K562 (cell line): ENCODE data around the gene ANP32B. TPM values are rescaled to one million over a fixed set of nuclear protein-coding genes. Genes with fewer than 3 reads are reported as not detected.
A peak's percentile ranks its signal among the peaks of the same experiment; 100 is the strongest.

Source experiments
- ATAC-seq: fragments of 200-7000 bp; cut with Tn5 transposase; 3 replicates; pipeline ENCODE4 v1.9.1; 2020; ENCODE audit warnings: moderate library complexity
- BruUV-seq: library from RNA; stranded (reverse); fragments of 400-500 nt; replicated peaks from 2 replicates; lab custom pipeline; 2021; lab: Mats Ljungman, UMichigan
- CTCF ChIA-PET: fragments of 300-600 bp; formaldehyde crosslinking; extraction: SDS; loops from one replicate; lab custom pipeline; 2021; ENCODE audit warnings: low intra/inter-chr PET ratio; lab: Yijun Ruan, JAX
- POLR2A ChIA-PET: fragments of 300-600, 350-650 bp; sonication (Branson Sonifier 250); formaldehyde crosslinking; extraction: SDS; loops from one replicate; lab custom pipeline; 2021; ENCODE audit warnings: antibody characterized with exemption, inconsistent platforms; lab: Yijun Ruan, JAX
- DNase-seq, 4 experiments: peaks; one replicate each; pipeline versions ENCODE4 v3.0.0 to v3.0.0-alpha.2; 2011 to 2018; ENCODE audit warnings: low spot score in 3 of 4, mixed read lengths in 3 of 4; ENCODE audit errors: extremely low read depth in 1 of 4
- FAIRE-seq: peaks from 2 replicates; lab custom pipeline; 2011; peaks lifted over from hg19 to GRCh38; lab: Jason Lieb, UNC
- H2AFZ ChIP-seq: 2 replicates; pipeline ENCODE4 v1.6.0; 2011; ENCODE audit warnings: low read depth, low read length, control low read depth, inconsistent platforms
- H3K27ac ChIP-seq: fragments of 200-600 bp; 3 replicates; pipeline ENCODE4 v1.8.0; 2011; ENCODE audit warnings: low read depth, mild to moderate bottlenecking, control low read depth, inconsistent platforms, low read length, moderate library complexity, mixed read lengths; ENCODE audit errors: extremely low read depth
- H3K27me3 ChIP-seq, 2 experiments: fragments of 300-600 bp in 1 of 2; 2 replicates in 1 of 2; 3 replicates in 1 of 2; pipeline versions ENCODE4 v1.6.0 to v1.8.0; 2011; ENCODE audit warnings: inconsistent platforms in 2 of 2, low read length in 2 of 2, mild to moderate bottlenecking in 1 of 2, mixed read lengths in 1 of 2, moderate library complexity in 1 of 2; ENCODE audit not compliant: control insufficient read depth in 2 of 2, insufficient read depth in 2 of 2
- H3K36me3 ChIP-seq: fragments of 300-600 bp; 3 replicates; pipeline ENCODE4 v1.8.0; 2011; ENCODE audit warnings: mild to moderate bottlenecking, low read length, inconsistent platforms; ENCODE audit not compliant: control insufficient read depth, insufficient read depth
- H3K4me1 ChIP-seq, 2 experiments: fragments of 200-600 bp in 1 of 2; replicated peaks in 1 of 2; 2 replicates in 1 of 2; 3 replicates in 1 of 2; pipeline versions ENCODE4 v1.5.1 to v1.8.0; 2011; ENCODE audit warnings: inconsistent platforms in 2 of 2, low read length in 2 of 2, mild to moderate bottlenecking in 1 of 2, mixed read lengths in 1 of 2, moderate library complexity in 1 of 2; ENCODE audit not compliant: control insufficient read depth in 2 of 2, insufficient read depth in 2 of 2
- H3K4me2 ChIP-seq: 2 replicates; pipeline ENCODE4 v1.6.1; 2011; ENCODE audit warnings: low read length, control low read depth, inconsistent platforms, mixed read lengths; ENCODE audit not compliant: insufficient read depth
- H3K4me3 ChIP-seq: fragments of 200-600 bp; sonication (generic), shearing (Covaris generic); 2 replicates; pipeline ENCODE4 v1.5.1; 2016; ENCODE audit warnings: control low read depth, inconsistent platforms
- H3K79me2 ChIP-seq: fragments of 200-600 bp; 3 replicates; pipeline ENCODE4 v1.8.0; 2011; ENCODE audit warnings: low read length, inconsistent platforms; ENCODE audit not compliant: control insufficient read depth, insufficient read depth
- H3K9ac ChIP-seq, 2 experiments: 2 replicates each; pipeline versions ENCODE4 v1.6.0 to v1.6.1; 2011; ENCODE audit warnings: low read depth in 2 of 2, low read length in 2 of 2, control low read depth in 1 of 2, inconsistent platforms in 1 of 2, mild to moderate bottlenecking in 1 of 2, mixed read lengths in 1 of 2; ENCODE audit not compliant: insufficient read depth in 1 of 2
- H3K9me1 ChIP-seq: one replicate; pipeline ENCODE4 v1.6.0; 2011; ENCODE audit warnings: inconsistent platforms, mild to moderate bottlenecking, low read length, moderate library complexity; ENCODE audit not compliant: control insufficient read depth, insufficient read depth
- H3K9me3 ChIP-seq: replicated peaks from 2 replicates; pipeline ENCODE4 v1.5.1; 2011; ENCODE audit warnings: low read depth, low read length, inconsistent platforms; ENCODE audit not compliant: control insufficient read depth, insufficient read depth
- H4K20me1 ChIP-seq: replicated peaks from 2 replicates; pipeline ENCODE4 v1.6.1; 2011; ENCODE audit warnings: low read length, inconsistent platforms, mixed read lengths; ENCODE audit not compliant: control insufficient read depth, insufficient read depth
- ATF4 ChIP-seq: fragments of 450-650 bp; formaldehyde crosslinking; IDR thresholded peaks from 2 replicates; pipeline ENCODE4 v1.4.0; 2022; ENCODE audit warnings: mild to moderate bottlenecking, moderate library complexity
- GATA2 ChIP-seq: sonication (generic); formaldehyde crosslinking; IDR thresholded peaks from 2 replicates; pipeline ENCODE4 v1.4.0; 2020; ENCODE audit warnings: mild to moderate bottlenecking, missing genetic modification reagents
- HNRNPUL1 ChIP-seq: fragments of 200-400 bp; formaldehyde crosslinking; IDR thresholded peaks from 2 replicates; pipeline ENCODE4 v1.6.1; 2017; ENCODE audit warnings: low read length
- RCOR1 ChIP-seq, 2 experiments: IDR thresholded peaks; 2 replicates each; pipeline ENCODE4 v1.6.1; 2012; ENCODE audit warnings: low read depth in 2 of 2, low read length in 2 of 2, borderline replicate concordance in 1 of 2, improper control_type of control experiment in 1 of 2
- SRF ChIP-seq, 2 experiments: fragments of 250-450, 450-650 bp in 1 of 2; sonication (Bioruptor Pico) in 1 of 2; sonication (generic) in 1 of 2; formaldehyde crosslinking; IDR thresholded peaks; 2 replicates each; pipeline versions ENCODE4 v1.5.0 to v1.5.1; 2020 to 2022; ENCODE audit warnings: mild to moderate bottlenecking in 1 of 2, missing genetic modification reagents in 1 of 2
- ZBTB17 ChIP-seq: fragments of 450-650 bp; formaldehyde crosslinking; IDR thresholded peaks from 2 replicates; pipeline ENCODE4 v1.4.0; 2020; ENCODE audit warnings: mild to moderate bottlenecking
- ZFP91 ChIP-seq: sonication (generic); formaldehyde crosslinking; IDR thresholded peaks from 2 replicates; pipeline ENCODE4 v1.8.0; 2022; ENCODE audit warnings: mild to moderate bottlenecking, missing genetic modification reagents
- ZFX ChIP-seq: sonication (generic); formaldehyde crosslinking; IDR thresholded peaks from 2 replicates; pipeline ENCODE4 v1.8.0; 2022; ENCODE audit warnings: mild to moderate bottlenecking, missing genetic modification reagents, moderate library complexity
- ZNF224 ChIP-seq: sonication (generic); formaldehyde crosslinking; IDR thresholded peaks from 2 replicates; pipeline ENCODE4 v1.8.0; 2022; ENCODE audit warnings: mild to moderate bottlenecking, missing genetic modification reagents
- ZNF239 ChIP-seq: fragments of 250-450 bp; sonication (Bioruptor Pico); IDR thresholded peaks from 2 replicates; pipeline ENCODE4 v1.4.0; 2020; ENCODE audit warnings: mild to moderate bottlenecking
- ZNF668 ChIP-seq: fragments of 250-450 bp; sonication (Bioruptor Pico); IDR thresholded peaks from 2 replicates; pipeline ENCODE4 v1.8.0; 2022; ENCODE audit warnings: mild to moderate bottlenecking, inconsistent platforms
- WGBS: fragments of 100-300 bp; shearing (Covaris generic); methylation state at CpG from one replicate; pipeline ENCODE4 v1.1.6; 2016; ENCODE audit warnings: low coverage, mixed read lengths; ENCODE audit not compliant: insufficient coverage; ENCODE audit errors: missing lambda C conversion rate; 5-methylcytosine and 5-hydroxymethylcytosine counted together
- in situ Hi-C: fragments of 300-500 bp; cut with MboI; formaldehyde crosslinking; loops from 4 replicates; pipeline ENCODE4 v1.15.0; 2018; ENCODE audit warnings: inconsistent platforms, mixed read lengths
- intact Hi-C: fragments of 100-400 bp; cut with micrococcal nuclease; formaldehyde crosslinking; loops from 2 replicates; pipeline ENCODE4 v1.14.2; 2022
- polyA plus RNA-seq, 8 experiments: library from polyadenylated mRNA; depleted of rRNA in 4 of 8; stranded (reverse) in 5 of 8; unstranded in 3 of 8; fragments of >200 nt; fragmentation: Nextera tagmentation in 2 of 8; fragmentation: Illumina TruSeq in 1 of 8; extraction: Ambion mirVana in 2 of 8; extraction: Trizol in 1 of 8; gene quantifications; 2 replicates each; pipeline versions ENCODE4 v1.2.1 to v1.2.3, GENCODE V29; 2011 to 2014; ENCODE audit warnings: inconsistent platforms in 1 of 8, missing spikeins in 1 of 8
- total RNA-seq, 7 experiments: library from RNA; depleted of rRNA in 6 of 7; stranded (reverse); fragments of >200 nt in 6 of 7; fragmentation: Illumina TruSeq in 2 of 7; extraction: Trizol in 2 of 7; gene quantifications; 2 replicates each; pipeline versions ENCODE4 v1.2.1 to v1.2.3, GENCODE V29; 2011 to 2021; ENCODE audit warnings: low replicate concordance in 1 of 7
- TF ChIP-seq, protein P1 (sequence below): fragments of 450-650 bp; formaldehyde crosslinking; IDR thresholded peaks from 2 replicates; pipeline ENCODE4 v1.4.0; 2020; ENCODE audit warnings: mild to moderate bottlenecking, moderate library complexity
- TF ChIP-seq, protein P2 (sequence below): fragments of 250-450 bp; sonication (Bioruptor Pico); IDR thresholded peaks from 2 replicates; pipeline ENCODE4 v1.9.0; 2021; ENCODE audit warnings: mild to moderate bottlenecking, inconsistent platforms

ANP32B gene
- total and polyA plus RNA-seq, 9 of the 15 experiments (the other 6 are each of a cell fraction or from before 2014, with no cell fraction given), result 68.9 to 815 (median 141) TPM

GRCh38 chr9:98034593-98035546 is 51.7 kb downstream of the ANP32B start:
- in situ Hi-C loops (no loop called here), intact Hi-C loops (loop anchor here (1.0 kb wide), 1 partner anchor 112 kb away; no protein-coding TSS in a partner anchor)
- peak overlapping the region; percentile 79 for H3K4me2 ChIP-seq
- TF ChIP-seq GATA2 (CRISPR knock-in tag) (no peak), ATF4 (no peak), SRF (CRISPR knock-in tag; IDR thresholded peaks at IDR 0.05) (no peak; a peak in 1 of 4 replicates), HNRNPUL1 (no peak), ZBTB17 (CRISPR knock-in tag) (no peak), ZNF668 (CRISPR knock-in tag) (no peak), RCOR1 (IDR thresholded peaks at IDR 0.05; ENCODE audit: borderline replicate concordance in 1 of 2, low read depth in 2 of 2, low read length in 2 of 2) (peak in 1 of 2 experiments; percentile 55; a peak in 1 of 4 replicates), ZNF239 (no peak), ZFP91 (CRISPR knock-in tag) (no peak), ZNF224 (CRISPR knock-in tag) (no peak), ZFX (CRISPR knock-in tag) (peak; percentile 71)
- TF ChIP-seq, protein P1, sequence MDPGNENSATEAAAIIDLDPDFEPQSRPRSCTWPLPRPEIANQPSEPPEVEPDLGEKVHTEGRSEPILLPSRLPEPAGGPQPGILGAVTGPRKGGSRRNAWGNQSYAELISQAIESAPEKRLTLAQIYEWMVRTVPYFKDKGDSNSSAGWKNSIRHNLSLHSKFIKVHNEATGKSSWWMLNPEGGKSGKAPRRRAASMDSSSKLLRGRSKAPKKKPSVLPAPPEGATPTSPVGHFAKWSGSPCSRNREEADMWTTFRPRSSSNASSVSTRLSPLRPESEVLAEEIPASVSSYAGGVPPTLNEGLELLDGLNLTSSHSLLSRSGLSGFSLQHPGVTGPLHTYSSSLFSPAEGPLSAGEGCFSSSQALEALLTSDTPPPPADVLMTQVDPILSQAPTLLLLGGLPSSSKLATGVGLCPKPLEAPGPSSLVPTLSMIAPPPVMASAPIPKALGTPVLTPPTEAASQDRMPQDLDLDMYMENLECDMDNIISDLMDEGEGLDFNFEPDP (CRISPR knock-in tag), result 0 out of 2 replicates have a peak, but pooled peaks have one; percentile 36
- TF ChIP-seq, protein P2, sequence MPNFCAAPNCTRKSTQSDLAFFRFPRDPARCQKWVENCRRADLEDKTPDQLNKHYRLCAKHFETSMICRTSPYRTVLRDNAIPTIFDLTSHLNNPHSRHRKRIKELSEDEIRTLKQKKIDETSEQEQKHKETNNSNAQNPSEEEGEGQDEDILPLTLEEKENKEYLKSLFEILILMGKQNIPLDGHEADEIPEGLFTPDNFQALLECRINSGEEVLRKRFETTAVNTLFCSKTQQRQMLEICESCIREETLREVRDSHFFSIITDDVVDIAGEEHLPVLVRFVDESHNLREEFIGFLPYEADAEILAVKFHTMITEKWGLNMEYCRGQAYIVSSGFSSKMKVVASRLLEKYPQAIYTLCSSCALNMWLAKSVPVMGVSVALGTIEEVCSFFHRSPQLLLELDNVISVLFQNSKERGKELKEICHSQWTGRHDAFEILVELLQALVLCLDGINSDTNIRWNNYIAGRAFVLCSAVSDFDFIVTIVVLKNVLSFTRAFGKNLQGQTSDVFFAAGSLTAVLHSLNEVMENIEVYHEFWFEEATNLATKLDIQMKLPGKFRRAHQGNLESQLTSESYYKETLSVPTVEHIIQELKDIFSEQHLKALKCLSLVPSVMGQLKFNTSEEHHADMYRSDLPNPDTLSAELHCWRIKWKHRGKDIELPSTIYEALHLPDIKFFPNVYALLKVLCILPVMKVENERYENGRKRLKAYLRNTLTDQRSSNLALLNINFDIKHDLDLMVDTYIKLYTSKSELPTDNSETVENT, result no peak

More at GRCh38 chr9:98034593-98035546, 51.7 kb downstream of the ANP32B start:
- peak overlapping the region; percentile 95 for H2AFZ ChIP-seq
- no peak overlapping the region; the same call in 2 of the 3 replicates for H3K27ac ChIP-seq
- H3K9me1 ChIP-seq, result no peaks in the 10 kb centered on the region
- no peaks in the 10 kb centered on the region for H3K27me3 ChIP-seq
- 20% methylated on average over 20 of the region's 20 CpGs for WGBS
- ATAC-seq (peak; percentile 97), FAIRE-seq (peak; percentile 93), DNase-seq (peak; percentile 83 to 92 (median 86))
- no peaks in the 10 kb centered on the region for H4K20me1 ChIP-seq
- POLR2A ChIA-PET, result interaction anchor here (0.6 to 1.4 kb wide), 6 partner anchors 10 to 114 kb away, joined by 3 to 6 read pairs (median 4); partner anchors contain the start of gene TRMO
- no TSS peak for BruUV-seq
- no peak overlapping the region for H3K4me3 ChIP-seq
- no peaks in the 10 kb centered on the region for H3K9me3 ChIP-seq
- CTCF ChIA-PET, result interaction anchor here (1.0 to 2.0 kb wide), 2 partner anchors 23 to 111 kb away, joined by 3 to 24 read pairs; no protein-coding TSS in a partner anchor
- peak overlapping the region; percentile 24 to 85; a peak in 3 of 4 replicates for H3K9ac ChIP-seq
- peaks cover 0 to 6% of the 10 kb centered on the region in 2 experiments; a peak in 4 of 5 replicates for H3K4me1 ChIP-seq
- no peaks in the 10 kb centered on the region for H3K79me2 ChIP-seq
- no peaks in the 10 kb centered on the region for H3K36me3 ChIP-seq
